CD4-positive, alpha-beta T cell treated with Interleukin-12 subunit alpha and Interleukin-12 subunit beta, for 1 hour (primary cell): Measurements from ENCODE around the gene ACTN1.
A peak's percentile ranks its signal among the peaks of the same experiment; 100 is the strongest.
"Not testable (repeated sequence)": the region's sequence is repeated elsewhere in the genome, so short reads cannot be mapped to it uniquely, and the experiment has no call there.

ENCODE experiments used
- DNase-seq: peaks from one replicate; pipeline ENCODE4 v3.0.0-alpha.2; 2020

The ACTN1 gene

GRCh38 chr14:68979021-68979721 lies at the start of gene ACTN1:
TSS of gene ACTN1 (minus strand) at chr14:68979302. CDS start at chr14:68979056, 246 bp downstream.
- DNase-seq, result peak; percentile 70

GRCh38 chr14:69027242-69027913 lies 48.3 kb upstream of the ACTN1 start:
- no peak for DNase-seq

- DNase-seq, result no peak
Measured at GRCh38 chr14:69023035-69023434, 43.9 kb upstream of the ACTN1 start.

GRCh38 chr14:69022093-69022492 lies 43.0 kb upstream of the ACTN1 start:
- DNase-seq, result not testable (repeated sequence)

GRCh38 chr14:69017706-69018105 lies 38.6 kb upstream of the ACTN1 start:
- no peak for DNase-seq

- DNase-seq, result no peak
Measured at GRCh38 chr14:69014829-69015259, 35.7 kb upstream of the ACTN1 start.

- DNase-seq, result peak; percentile 19
Measured at GRCh38 chr14:69013943-69014782, 35.1 kb upstream of the ACTN1 start.

GRCh38 chr14:69012256-69012953 lies 33.3 kb upstream of the ACTN1 start:
- no peak for DNase-seq

GRCh38 chr14:69010648-69011047 lies 31.5 kb upstream of the ACTN1 start:
- DNase-seq, result no peak

GRCh38 chr14:69008421-69008884 lies 29.4 kb upstream of the ACTN1 start:
- DNase-seq, result no peak

GRCh38 chr14:69006346-69006745 lies 27.2 kb upstream of the ACTN1 start:
- no peak for DNase-seq

GRCh38 chr14:69005432-69006148 lies 26.5 kb upstream of the ACTN1 start:
- no peak for DNase-seq

GRCh38 chr14:69004731-69005431 lies 25.8 kb upstream of the ACTN1 start:
- DNase-seq, result no peak

GRCh38 chr14:69003626-69004025 lies 24.5 kb upstream of the ACTN1 start:
- no peak for DNase-seq

GRCh38 chr14:69002069-69002468 lies 23.0 kb upstream of the ACTN1 start:
- DNase-seq, result no peak

- DNase-seq, result no peak
Measured at GRCh38 chr14:69001375-69001774, 22.3 kb upstream of the ACTN1 start.

GRCh38 chr14:68998062-68998461 lies 19.0 kb upstream of the ACTN1 start:
- no peak for DNase-seq

- DNase-seq, result no peak
Measured at GRCh38 chr14:68995731-68996130, 16.6 kb upstream of the ACTN1 start.

GRCh38 chr14:68994056-68994455 lies 15.0 kb upstream of the ACTN1 start:
- DNase-seq, result no peak

GRCh38 chr14:68987653-68988036 lies 8.5 kb upstream of the ACTN1 start:
- DNase-seq, result no peak

- no peak for DNase-seq
Measured at GRCh38 chr14:68986926-68987652, 8.0 kb upstream of the ACTN1 start.
